Stimulated activated CD4-positive, alpha-beta T cell treated with anti-CD3 and anti-CD28 coated beads, Interleukin-4, amount 100 ng/mL, for 1 hour (primary cell): Measurements from ENCODE around the gene NUDT2.

Experiments
- DNase-seq: peaks from one replicate; pipeline ENCODE4 v3.0.0-alpha.2; 2020

The NUDT2 gene

GRCh38 chr9:34371886-34372466 is 42.6 kb downstream of the NUDT2 start:
- DNase-seq, result no peak

GRCh38 chr9:34372467-34373011 is 43.2 kb downstream of the NUDT2 start:
- no peak for DNase-seq

- no peak for DNase-seq
Measured at GRCh38 chr9:34373749-34374148, 44.4 kb downstream of the NUDT2 start.

GRCh38 chr9:34374339-34374738 is 45.0 kb downstream of the NUDT2 start:
- no peak for DNase-seq

- no peak for DNase-seq
Measured at GRCh38 chr9:34374905-34375552, 45.7 kb downstream of the NUDT2 start.

- DNase-seq, result peak; percentile 29
Measured at GRCh38 chr9:34375901-34376595, 46.7 kb downstream of the NUDT2 start.

GRCh38 chr9:34376596-34377403 is 47.4 kb downstream of the NUDT2 start, which contains the start of gene MYORG:
MYORG (minus strand) TSS chr9:34376898; CDS start chr9:34372943, 3,955 bp downstream.
- peak; percentile 94 for DNase-seq

GRCh38 chr9:34377404-34377746 is 48.0 kb downstream of the NUDT2 start:
- no peak for DNase-seq

- no peak for DNase-seq
Measured at GRCh38 chr9:34378376-34379060, 49.1 kb downstream of the NUDT2 start.

GRCh38 chr9:34379334-34380033 is 50.1 kb downstream of the NUDT2 start:
- peak; percentile 88 for DNase-seq

GRCh38 chr9:34380034-34380510 is 50.7 kb downstream of the NUDT2 start:
- DNase-seq, result peak; percentile 17

GRCh38 chr9:34380511-34381315 is 51.3 kb downstream of the NUDT2 start:
- peak; percentile 76 for DNase-seq

- no peak for DNase-seq
Measured at GRCh38 chr9:34381323-34381722, 52.0 kb downstream of the NUDT2 start.

- no peak for DNase-seq
Measured at GRCh38 chr9:34382054-34382453, 52.7 kb downstream of the NUDT2 start.

- DNase-seq, result no peak
Measured at GRCh38 chr9:34382879-34383278, 53.5 kb downstream of the NUDT2 start.

GRCh38 chr9:34383904-34384303 is 54.5 kb downstream of the NUDT2 start:
- no peak for DNase-seq

- DNase-seq, result no peak
Measured at GRCh38 chr9:34384368-34385165, 55.2 kb downstream of the NUDT2 start.

- no peak for DNase-seq
Measured at GRCh38 chr9:34385561-34386230, 56.3 kb downstream of the NUDT2 start.

- DNase-seq, result no peak
Measured at GRCh38 chr9:34386656-34387055, 57.3 kb downstream of the NUDT2 start.
